GM21723 (cell line): ENCODE data around the gene STYXL2.

Experiments used
- ATAC-seq: cut with Tn5 transposase; IDR thresholded peaks from one replicate; pipeline ENCODE4 v1.9.1; 2021; ENCODE audit warnings: mild to moderate bottlenecking, moderate library complexity; ENCODE audit not compliant: unreplicated experiment

STYXL2 gene

GRCh38 chr1:167077128-167077867 lies 16.6 kb upstream of the STYXL2 start:
- no peak for ATAC-seq

- no peak for ATAC-seq
Measured at GRCh38 chr1:167077868-167078210, 16.0 kb upstream of the STYXL2 start.

GRCh38 chr1:167081594-167082156 lies 12.2 kb upstream of the STYXL2 start:
- no peak for ATAC-seq

- ATAC-seq = no peak
Measured at GRCh38 chr1:167082511-167083027, 11.3 kb upstream of the STYXL2 start.

GRCh38 chr1:167083066-167083665 lies 10.7 kb upstream of the STYXL2 start:
- ATAC-seq = no peak

- ATAC-seq = no peak
Measured at GRCh38 chr1:167083871-167084270, 10.0 kb upstream of the STYXL2 start.

GRCh38 chr1:167084757-167085156 lies 9.1 kb upstream of the STYXL2 start:
- no peak for ATAC-seq

GRCh38 chr1:167086033-167086432 lies 7.8 kb upstream of the STYXL2 start:
- no peak for ATAC-seq

GRCh38 chr1:167086768-167087167 lies 7.1 kb upstream of the STYXL2 start:
- no peak for ATAC-seq

GRCh38 chr1:167088746-167089417 lies 5.0 kb upstream of the STYXL2 start:
- ATAC-seq = no peak

- no peak for ATAC-seq
Measured at GRCh38 chr1:167089939-167090313, 3.9 kb upstream of the STYXL2 start.

- ATAC-seq = peak; percentile 71
Measured at GRCh38 chr1:167090314-167090942, 3.4 kb upstream of the STYXL2 start, which contains the start of gene GPA33. Gene GPA33, minus strand, starts transcription at chr1:167090377. Its CDS starts 90 bp downstream, at chr1:167090287.

- ATAC-seq = no peak
Measured at GRCh38 chr1:167092653-167093052, 1.2 kb upstream of the STYXL2 start.

- no peak for ATAC-seq
Measured at GRCh38 chr1:167094690-167095089, 815 bp downstream of the STYXL2 start.

GRCh38 chr1:167095368-167095767 lies 1.5 kb downstream of the STYXL2 start:
- no peak for ATAC-seq

GRCh38 chr1:167099851-167100250 lies 6.0 kb downstream of the STYXL2 start:
- ATAC-seq = no peak

GRCh38 chr1:167100730-167101129 lies 6.9 kb downstream of the STYXL2 start:
- ATAC-seq = no peak

- ATAC-seq = no peak
Measured at GRCh38 chr1:167101754-167102153, 7.9 kb downstream of the STYXL2 start.

- ATAC-seq = no peak
Measured at GRCh38 chr1:167102906-167103573, 9.2 kb downstream of the STYXL2 start.

- ATAC-seq = no peak
Measured at GRCh38 chr1:167104256-167104633, 10.4 kb downstream of the STYXL2 start.
